GM21423 (cell line): ENCODE results near the gene AHNAK2.
"Not testable (repeated sequence)": the region's sequence is repeated elsewhere in the genome, so short reads cannot be mapped to it uniquely, and the experiment has no call there.

Experiments used
- ATAC-seq: cut with Tn5 transposase; IDR thresholded peaks from one replicate; pipeline ENCODE4 v1.9.1; 2021; ENCODE audit warnings: mild to moderate bottlenecking, moderate library complexity; ENCODE audit not compliant: unreplicated experiment

Gene AHNAK2

GRCh38 chr14:104928391-104929133, 49.6 kb downstream of the AHNAK2 start:
- ATAC-seq: no peak

- no peak for ATAC-seq
Observed at GRCh38 chr14:104927901-104928300, 50.3 kb downstream of the AHNAK2 start.

- ATAC-seq: no peak
Observed at GRCh38 chr14:104927432-104927816, 50.8 kb downstream of the AHNAK2 start.

GRCh38 chr14:104926619-104927431, 51.3 kb downstream of the AHNAK2 start:
- peak; percentile 84 for ATAC-seq

GRCh38 chr14:104925855-104926609, 52.1 kb downstream of the AHNAK2 start:
- ATAC-seq: no peak

GRCh38 chr14:104925214-104925854, 52.8 kb downstream of the AHNAK2 start:
- ATAC-seq: no peak

- ATAC-seq: no peak
Observed at GRCh38 chr14:104924421-104925213, 53.6 kb downstream of the AHNAK2 start, which contains the start of gene PLD4. Gene PLD4, plus strand, starts transcription at chr14:104924879. Its CDS starts 2,262 bp downstream, at chr14:104927141.

GRCh38 chr14:104923640-104924420, 54.3 kb downstream of the AHNAK2 start:
- no peak for ATAC-seq

GRCh38 chr14:104919993-104920315, 58.2 kb downstream of the AHNAK2 start:
- ATAC-seq: no peak

- ATAC-seq: not testable (repeated sequence)
Observed at GRCh38 chr14:104919152-104919992, 58.8 kb downstream of the AHNAK2 start.

GRCh38 chr14:104917993-104918392, 60.2 kb downstream of the AHNAK2 start:
- ATAC-seq: no peak

- ATAC-seq: no peak
Observed at GRCh38 chr14:104917116-104917515, 61.1 kb downstream of the AHNAK2 start.

GRCh38 chr14:104913435-104913834, 64.7 kb downstream of the AHNAK2 start:
- ATAC-seq: no peak

GRCh38 chr14:104912053-104912452, 66.1 kb downstream of the AHNAK2 start:
- no peak for ATAC-seq

GRCh38 chr14:104908303-104908702, 69.9 kb downstream of the AHNAK2 start:
- ATAC-seq: no peak

GRCh38 chr14:104905579-104905933, 72.6 kb downstream of the AHNAK2 start:
- not testable (repeated sequence) for ATAC-seq

- ATAC-seq: not testable (repeated sequence)
Observed at GRCh38 chr14:104904650-104905578, 73.3 kb downstream of the AHNAK2 start.
